Mesenchymal stem cell (in vitro differentiated cells and primary cell): ENCODE results near the gene AUTS2.

ENCODE experiments used
- DNase-seq: peaks from one replicate; pipeline ENCODE4 v3.0.0-alpha.2; 2013
- H2AFZ ChIP-seq: one replicate; pipeline ENCODE4 v1.6.1; 2013; ENCODE audit warnings: low read depth, mild to moderate bottlenecking, control low read depth, inconsistent platforms, low read length, moderate library complexity
- H2AK5ac ChIP-seq: 2 replicates; pipeline ENCODE4 v1.6.1; 2013; ENCODE audit warnings: low read length, moderate library complexity, mild to moderate bottlenecking, inconsistent platforms; ENCODE audit not compliant: severe bottlenecking
- H2BK120ac ChIP-seq: one replicate; pipeline ENCODE4 v1.6.1; 2013; ENCODE audit warnings: low read depth, mild to moderate bottlenecking, inconsistent platforms, low read length, moderate library complexity
- H2BK12ac ChIP-seq, 2 experiments: one replicate each; pipeline ENCODE4 v1.6.1; 2013; ENCODE audit warnings: inconsistent platforms in 2 of 2, low read length in 2 of 2, mild to moderate bottlenecking in 2 of 2, moderate library complexity in 2 of 2, control low read depth in 1 of 2
- H2BK15ac ChIP-seq: one replicate; pipeline ENCODE4 v1.6.1; 2013; ENCODE audit warnings: mild to moderate bottlenecking, low read depth, inconsistent platforms; ENCODE audit not compliant: poor library complexity, severe bottlenecking
- H2BK5ac ChIP-seq: 2 replicates; pipeline ENCODE4 v1.6.1; 2013; ENCODE audit warnings: low read depth, mild to moderate bottlenecking, low read length, control low read depth, inconsistent platforms; ENCODE audit not compliant: poor library complexity, severe bottlenecking
- H3K14ac ChIP-seq, 2 experiments: one replicate each; pipeline ENCODE4 v1.6.1; 2013; ENCODE audit warnings: inconsistent platforms in 2 of 2, low read length in 2 of 2, control low read depth in 1 of 2, mild to moderate bottlenecking in 1 of 2, moderate library complexity in 1 of 2
- H3K18ac ChIP-seq, 2 experiments: one replicate each; pipeline ENCODE4 v1.6.1; 2013; ENCODE audit warnings: inconsistent platforms in 2 of 2, low read length in 2 of 2, control low read depth in 1 of 2, low read depth in 1 of 2, mild to moderate bottlenecking in 1 of 2
- H3K23ac ChIP-seq, 2 experiments: one replicate each; pipeline ENCODE4 v1.6.1; 2013; ENCODE audit warnings: inconsistent platforms in 2 of 2, low read length in 2 of 2, mild to moderate bottlenecking in 2 of 2, moderate library complexity in 2 of 2, control low read depth in 1 of 2
- H3K27ac ChIP-seq: 2 replicates; pipeline ENCODE4 v1.5.1; 2013; ENCODE audit warnings: mild to moderate bottlenecking, moderate library complexity, low read length, control low read depth, inconsistent platforms; ENCODE audit not compliant: poor library complexity, severe bottlenecking
- H3K27me3 ChIP-seq, 2 experiments: 2 replicates each; pipeline versions ENCODE4 v1.6.1 to v1.7.0; 2013; ENCODE audit warnings: low read length in 2 of 2, mild to moderate bottlenecking in 2 of 2, moderate library complexity in 2 of 2, control low read depth in 1 of 2, inconsistent platforms in 1 of 2; ENCODE audit not compliant: control insufficient read depth in 1 of 2, insufficient read depth in 1 of 2
- H3K36me3 ChIP-seq, 2 experiments: 2 replicates each; pipeline versions ENCODE4 v1.6.1 to v1.7.0; 2013; ENCODE audit warnings: low read length in 2 of 2, control low read depth in 1 of 2, inconsistent platforms in 1 of 2, low read depth in 1 of 2, mild to moderate bottlenecking in 1 of 2; ENCODE audit not compliant: insufficient read depth in 2 of 2, control insufficient read depth in 1 of 2
- H3K4ac ChIP-seq, 2 experiments: one replicate each; pipeline ENCODE4 v1.6.1; 2013; ENCODE audit warnings: inconsistent platforms in 2 of 2, low read length in 2 of 2, mild to moderate bottlenecking in 2 of 2, moderate library complexity in 2 of 2, control low read depth in 1 of 2, low read depth in 1 of 2
- H3K4me1 ChIP-seq: 2 replicates; pipeline ENCODE4 v1.6.1; 2013; ENCODE audit warnings: low read depth, low read length, control low read depth; ENCODE audit not compliant: control insufficient read depth, insufficient read depth
- H3K4me2 ChIP-seq: 2 replicates; pipeline ENCODE4 v1.6.1; 2013; ENCODE audit warnings: low read length, mild to moderate bottlenecking, inconsistent platforms; ENCODE audit not compliant: poor library complexity, severe bottlenecking
- H3K4me3 ChIP-seq, 2 experiments: 2 replicates each; pipeline versions ENCODE4 v1.5.1 to v1.7.0; 2013; ENCODE audit warnings: low read length in 2 of 2, mild to moderate bottlenecking in 2 of 2, control low read depth in 1 of 2, low read depth in 1 of 2; ENCODE audit not compliant: insufficient read depth in 1 of 2
- H3K79me1 ChIP-seq: replicated peaks from 2 replicates; pipeline ENCODE4 v1.6.1; 2013; ENCODE audit warnings: mild to moderate bottlenecking, control low read depth, low read length, inconsistent platforms; ENCODE audit not compliant: poor library complexity, severe bottlenecking
- H3K9ac ChIP-seq: 2 replicates; pipeline ENCODE4 v1.7.0; 2013; ENCODE audit warnings: mild to moderate bottlenecking, low read length, moderate library complexity
- H3K9me3 ChIP-seq: 2 replicates; pipeline ENCODE4 v1.7.0; 2013; ENCODE audit warnings: mild to moderate bottlenecking, low read length; ENCODE audit not compliant: control insufficient read depth
- H4K8ac ChIP-seq: one replicate; pipeline ENCODE4 v1.6.1; 2013; ENCODE audit warnings: inconsistent platforms, mild to moderate bottlenecking, low read length, moderate library complexity
- H4K91ac ChIP-seq: one replicate; pipeline ENCODE4 v1.6.1; 2013; ENCODE audit warnings: mild to moderate bottlenecking, low read length, inconsistent platforms
- WGBS: methylation state at CpG from one replicate; pipeline ENCODE4 v1.1.7; 2013; ENCODE audit warnings: mixed read lengths; 5-methylcytosine and 5-hydroxymethylcytosine counted together

The AUTS2 gene

DNA sequence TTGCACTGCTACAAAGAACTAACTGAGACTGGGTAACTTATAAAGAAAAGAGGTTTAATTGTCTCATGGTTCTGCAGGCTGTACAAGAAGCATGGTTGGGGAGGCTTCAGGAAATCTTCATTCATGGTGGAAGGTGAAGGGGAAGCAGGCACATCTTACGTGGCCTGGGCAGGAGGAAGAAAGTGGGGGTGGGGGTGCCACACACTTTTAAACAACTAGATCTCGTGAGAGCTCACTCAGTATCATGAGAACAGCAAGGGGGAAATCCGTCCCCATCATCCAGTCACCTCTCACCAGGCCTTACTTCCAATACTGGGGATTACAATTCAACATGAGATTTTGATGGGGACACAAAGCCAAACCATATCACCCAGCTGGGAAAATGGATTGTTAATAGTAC, 281.7 kb downstream of the AUTS2 start:
- Histone ChIP-seq H2AFZ (no peak overlapping the region), H2AK5ac (no peak overlapping the region), H3K79me1 (peaks cover 25% of the 10 kb centered on the region), H2BK15ac (no peak overlapping the region), H4K8ac (no peak overlapping the region), H4K91ac (no peak overlapping the region), H3K4me1 (no peaks in the 10 kb centered on the region), H3K9me3 (no peaks in the 10 kb centered on the region), H3K36me3 (no peaks in the 10 kb centered on the region), H3K14ac (no peak overlapping the region), H2BK12ac (no peak overlapping the region), H3K18ac (no peak overlapping the region), H3K27ac (no peak overlapping the region), H2BK120ac (no peak overlapping the region), H3K4me2 (no peak overlapping the region), H3K27me3 (no peaks in the 10 kb centered on the region), H2BK5ac (no peak overlapping the region), H3K23ac (no peak overlapping the region), H3K4me3 (no peak overlapping the region), H3K9ac (no peak overlapping the region), H3K4ac (no peak overlapping the region)
- WGBS: 60% methylated on average over 1 of the region's 3 CpGs
- no peak for DNase-seq

- 70% methylated on average over 2 of the region's 3 CpGs for WGBS
- no peak overlapping the region for H3K9ac ChIP-seq
- H2BK5ac ChIP-seq: no peak overlapping the region
Measured at GRCh38 chr7:69880840-69881239, 282.6 kb downstream of the AUTS2 start.

GRCh38 chr7:69882269-69882668, 284.0 kb downstream of the AUTS2 start:
- no peak overlapping the region for H3K18ac ChIP-seq
- H3K27me3 ChIP-seq: no peaks in the 10 kb centered on the region
- WGBS: no CpG with 5 or more reads among the region's 1 CpG
- no peaks in the 10 kb centered on the region for H3K4me1 ChIP-seq
- H3K27ac ChIP-seq: no peak overlapping the region
- H2AK5ac ChIP-seq: no peak overlapping the region
- H2BK120ac ChIP-seq: no peak overlapping the region
- no peak overlapping the region for H3K4me2 ChIP-seq
- H2BK12ac ChIP-seq: no peak overlapping the region
- no peak overlapping the region for H2AFZ ChIP-seq
- H3K4ac ChIP-seq: no peak overlapping the region
- no peak overlapping the region for H4K8ac ChIP-seq
- H4K91ac ChIP-seq: no peak overlapping the region
- H3K9me3 ChIP-seq: no peaks in the 10 kb centered on the region
- H3K4me3 ChIP-seq: no peak overlapping the region
- no peak overlapping the region for H2BK5ac ChIP-seq
- no peak overlapping the region for H3K9ac ChIP-seq
- DNase-seq: no peak
- H3K79me1 ChIP-seq: peaks cover 23% of the 10 kb centered on the region
- no peak overlapping the region for H2BK15ac ChIP-seq
- H3K23ac ChIP-seq: no peak overlapping the region
- no peak overlapping the region for H3K14ac ChIP-seq
- H3K36me3 ChIP-seq: no peaks in the 10 kb centered on the region

More at GRCh38 chr7:69880840-69881239, 282.6 kb downstream of the AUTS2 start:
- no peak for DNase-seq
- no peaks in the 10 kb centered on the region for H3K36me3 ChIP-seq
- no peak overlapping the region for H3K18ac ChIP-seq
- H2BK12ac ChIP-seq: no peak overlapping the region
- no peak overlapping the region for H2AK5ac ChIP-seq
- H3K27me3 ChIP-seq: no peaks in the 10 kb centered on the region
- no peak overlapping the region for H3K14ac ChIP-seq
- H3K79me1 ChIP-seq: peaks cover 23% of the 10 kb centered on the region
- H2BK15ac ChIP-seq: no peak overlapping the region
- H3K27ac ChIP-seq: no peak overlapping the region
- no peak overlapping the region for H3K4ac ChIP-seq
- H3K9me3 ChIP-seq: no peaks in the 10 kb centered on the region
- no peak overlapping the region for H3K23ac ChIP-seq
- no peak overlapping the region for H4K91ac ChIP-seq
- H2BK120ac ChIP-seq: no peak overlapping the region
- no peak overlapping the region for H3K4me3 ChIP-seq
- no peak overlapping the region for H2AFZ ChIP-seq
- H4K8ac ChIP-seq: no peak overlapping the region
- no peak overlapping the region for H3K4me2 ChIP-seq
- H3K4me1 ChIP-seq: no peaks in the 10 kb centered on the region

DNA sequence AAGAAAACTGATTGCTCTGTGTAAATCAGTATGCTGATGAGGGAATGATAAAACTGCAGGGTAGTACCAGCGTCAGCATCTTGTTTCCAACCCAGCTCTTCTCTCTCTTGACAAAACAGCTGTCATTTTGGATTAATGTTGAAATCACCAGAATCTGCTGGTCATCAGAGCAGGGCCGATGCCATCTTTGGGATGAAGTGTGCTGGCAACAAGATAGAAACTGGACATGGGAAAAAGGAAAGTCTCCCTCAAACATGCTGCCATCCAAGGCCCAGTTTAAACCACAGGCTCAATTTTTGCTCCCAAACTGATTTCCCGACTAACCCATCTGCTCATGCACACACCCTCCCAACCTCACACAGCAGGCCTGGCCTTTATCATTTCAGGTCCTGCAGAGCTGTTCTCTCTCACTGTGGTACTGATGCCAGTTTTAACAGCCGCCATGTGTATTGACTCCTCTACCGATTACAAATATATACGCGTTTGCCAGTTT, 285.2 kb downstream of the AUTS2 start:
- Histone ChIP-seq H2BK15ac (no peak overlapping the region), H2BK12ac (no peak overlapping the region), H4K91ac (no peak overlapping the region), H2BK120ac (no peak overlapping the region), H3K4me3 (no peak overlapping the region), H2BK5ac (no peak overlapping the region), H3K4me1 (no peaks in the 10 kb centered on the region), H3K14ac (no peak overlapping the region), H3K18ac (no peak overlapping the region), H3K4ac (no peak overlapping the region), H4K8ac (no peak overlapping the region), H3K23ac (no peak overlapping the region), H3K9me3 (no peaks in the 10 kb centered on the region), H3K9ac (no peak overlapping the region), H3K4me2 (no peak overlapping the region), H3K36me3 (no peaks in the 10 kb centered on the region), H3K27ac (no peak overlapping the region), H3K27me3 (no peaks in the 10 kb centered on the region), H2AK5ac (no peak overlapping the region), H2AFZ (no peak overlapping the region), H3K79me1 (peaks cover 16% of the 10 kb centered on the region)
- DNase-seq: no peak
- WGBS: 98% methylated on average over 7 of the region's 7 CpGs
